ENCODE measurements around the gene B4GAT1. TPM values are rescaled to one million over a fixed set of nuclear protein-coding genes. Genes with fewer than 3 reads are reported as not detected.

B4GAT1 gene
- total and polyA plus RNA-seq, 2 donors (not counting 1 experiment from before 2014, with no cell fraction given): 1.4 to 5.2 TPM

DNA sequence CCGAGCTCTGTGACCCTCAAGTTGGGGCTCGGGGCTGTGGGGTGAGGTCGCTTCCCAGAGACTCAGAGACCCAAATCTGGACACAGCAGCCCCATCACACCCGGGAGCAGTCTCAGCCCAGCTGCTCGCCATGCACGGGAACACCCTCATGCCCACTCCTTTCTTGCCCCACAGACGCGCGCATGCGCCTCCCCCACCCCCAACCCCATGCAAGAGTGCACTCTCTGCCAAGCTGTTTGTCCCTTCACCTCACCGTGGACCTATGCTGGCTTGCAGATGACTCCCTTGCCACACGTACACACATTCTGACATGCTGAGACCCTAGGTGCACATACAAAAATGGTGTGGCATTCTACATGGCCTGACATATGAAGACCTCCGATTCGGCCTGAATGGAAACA, 30.1 kb downstream of the B4GAT1 start:
- no peaks in the 10 kb centered on the region for H3K36me3 ChIP-seq (replicated peaks in 1 of 2; ENCODE audit: control extremely low read depth in 1 of 2, control insufficient read depth in 1 of 2, extremely low read depth in 1 of 2, insufficient read depth in 2 of 2, low read length in 1 of 2)
- peak overlapping the region; percentile 50 for H2AFZ ChIP-seq (ENCODE audit: insufficient read depth, low read depth, low read length, poor library complexity, severe bottlenecking)
- H3K79me2 ChIP-seq (ENCODE audit: control insufficient read depth, insufficient read depth, low read length): no peaks in the 10 kb centered on the region
- TF ChIP-seq, protein P1, sequence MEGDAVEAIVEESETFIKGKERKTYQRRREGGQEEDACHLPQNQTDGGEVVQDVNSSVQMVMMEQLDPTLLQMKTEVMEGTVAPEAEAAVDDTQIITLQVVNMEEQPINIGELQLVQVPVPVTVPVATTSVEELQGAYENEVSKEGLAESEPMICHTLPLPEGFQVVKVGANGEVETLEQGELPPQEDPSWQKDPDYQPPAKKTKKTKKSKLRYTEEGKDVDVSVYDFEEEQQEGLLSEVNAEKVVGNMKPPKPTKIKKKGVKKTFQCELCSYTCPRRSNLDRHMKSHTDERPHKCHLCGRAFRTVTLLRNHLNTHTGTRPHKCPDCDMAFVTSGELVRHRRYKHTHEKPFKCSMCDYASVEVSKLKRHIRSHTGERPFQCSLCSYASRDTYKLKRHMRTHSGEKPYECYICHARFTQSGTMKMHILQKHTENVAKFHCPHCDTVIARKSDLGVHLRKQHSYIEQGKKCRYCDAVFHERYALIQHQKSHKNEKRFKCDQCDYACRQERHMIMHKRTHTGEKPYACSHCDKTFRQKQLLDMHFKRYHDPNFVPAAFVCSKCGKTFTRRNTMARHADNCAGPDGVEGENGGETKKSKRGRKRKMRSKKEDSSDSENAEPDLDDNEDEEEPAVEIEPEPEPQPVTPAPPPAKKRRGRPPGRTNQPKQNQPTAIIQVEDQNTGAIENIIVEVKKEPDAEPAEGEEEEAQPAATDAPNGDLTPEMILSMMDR (IDR thresholded peaks at IDR 0.05): no peak
- no peak for TF ChIP-seq EZH2 (IDR thresholded peaks at IDR 0.05; ENCODE audit: borderline replicate concordance, insufficient read depth, low read depth, low read length, poor library complexity, severe bottlenecking)
- H3K4me2 ChIP-seq (replicated peaks; ENCODE audit: low read depth, low read length, poor library complexity, severe bottlenecking): peak overlapping the region; percentile 77
- ChIA-PET POLR2A (interaction anchor here (0.6 to 1.4 kb wide), 6 partner anchors 28 to 209 kb away, joined by 3 to 7 read pairs (median 4); partner anchors contain the start of genes RAB1B and SLC29A2), CTCF (interaction anchor here (0.9 to 2.0 kb wide), 6 partner anchors 8 to 28 kb away, joined by 3 to 6 read pairs (median 5); partner anchors contain the start of gene YIF1A)
- peak overlapping the region in 4 of 5 experiments; percentile 6 to 51 (median 20) for H3K4me3 ChIP-seq (ENCODE audit: control extremely low read depth in 1 of 5, extremely low read depth in 1 of 5, insufficient read depth in 1 of 5, low read depth in 2 of 5, low read length in 4 of 5)
- H3K4me1 ChIP-seq (ENCODE audit: control insufficient read depth in 2 of 2, insufficient read depth in 2 of 2, low read length in 2 of 2): peaks cover 35 to 38% of the 10 kb centered on the region in 2 donors
- ATAC-seq (ENCODE audit: low read depth) (peak; percentile 13), DNase-seq (peak; percentile 83)
- peak overlapping the region; percentile 91 for H3K4me3 Mint-ChIP-seq
- H4K20me1 ChIP-seq (ENCODE audit: control insufficient read depth, insufficient read depth, low read length, poor library complexity, severe bottlenecking): no peaks in the 10 kb centered on the region
- peaks cover 45% of the 10 kb centered on the region for H3K4me1 Mint-ChIP-seq
- no peaks in the 10 kb centered on the region for H3K27me3 ChIP-seq (replicated peaks in 1 of 4; ENCODE audit: control extremely low read depth in 1 of 4, control insufficient read depth in 3 of 4, insufficient read depth in 4 of 4, low read length in 3 of 4)
- peak overlapping the region; percentile 76 to 95 for H3K27ac ChIP-seq (ENCODE audit: low read length in 2 of 2)
- no peaks in the 10 kb centered on the region for H3K9me3 ChIP-seq (ENCODE audit: control extremely low read depth in 1 of 3, control insufficient read depth in 2 of 3, insufficient read depth in 1 of 3, low read length in 2 of 3)
- intact Hi-C loops (cut with micrococcal nuclease): no loop called here
- no peaks in the 10 kb centered on the region for H3K9me3 Mint-ChIP-seq (ENCODE audit: insufficient read depth)
- H3K9ac ChIP-seq (ENCODE audit: low read length): peak overlapping the region; percentile 47
- H3K27ac Mint-ChIP-seq: peak overlapping the region; percentile 98
- WGBS (ENCODE audit: insufficient coverage): 5% methylated on average over 14 of the region's 14 CpGs
- no peaks in the 10 kb centered on the region for H3K27me3 Mint-ChIP-seq

DNA sequence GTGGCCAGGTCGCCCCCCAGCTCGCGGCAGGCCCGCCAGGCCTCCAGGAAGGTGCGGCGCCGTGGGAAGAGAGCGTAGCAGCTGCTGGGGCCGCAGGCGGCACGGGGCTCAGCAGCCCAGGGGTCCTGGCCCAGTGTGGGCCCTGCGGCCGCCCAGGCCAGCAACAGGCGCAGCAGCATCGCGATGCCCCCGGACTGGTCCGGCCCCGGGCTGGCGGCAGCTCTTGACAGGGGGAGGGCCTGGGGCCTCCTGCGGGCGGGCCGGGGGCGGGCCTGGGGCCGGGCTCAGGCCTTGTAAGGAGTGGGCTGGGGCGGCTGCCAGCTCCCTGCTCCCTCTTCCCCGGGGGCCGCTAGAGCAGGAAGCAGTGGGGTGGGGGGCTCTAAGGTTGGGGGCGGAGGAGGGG, 30.6 kb downstream of the B4GAT1 start, which contains the start of gene CD248:
Gene CD248 (minus strand): TSS at position 196 of the 403 bp plus-strand sequence. CDS start 17 bp downstream, at position 179.
- H3K27ac Mint-ChIP-seq: peak within 1 kb of the TSS; percentile 98
- H2AFZ ChIP-seq (ENCODE audit: insufficient read depth, low read depth, low read length, poor library complexity, severe bottlenecking): peak within 1 kb of the TSS; percentile 50
- H3K4me2 ChIP-seq (replicated peaks; ENCODE audit: low read depth, low read length, poor library complexity, severe bottlenecking): peak within 1 kb of the TSS; percentile 77
- H3K4me3 ChIP-seq (ENCODE audit: control extremely low read depth in 1 of 5, extremely low read depth in 1 of 5, insufficient read depth in 1 of 5, low read depth in 2 of 5, low read length in 4 of 5): peak within 1 kb of the TSS in 4 of 5 experiments; percentile 6 to 51 (median 20)
- H3K27me3 ChIP-seq (replicated peaks in 1 of 4; ENCODE audit: control extremely low read depth in 1 of 4, control insufficient read depth in 3 of 4, insufficient read depth in 4 of 4, low read length in 3 of 4): no peaks in the 10 kb centered on the region
- peak within 1 kb of the TSS; percentile 76 to 95 for H3K27ac ChIP-seq (ENCODE audit: low read length in 2 of 2)
- no peaks in the 10 kb centered on the region for H3K79me2 ChIP-seq (ENCODE audit: control insufficient read depth, insufficient read depth, low read length)
- H3K27me3 Mint-ChIP-seq: no peaks in the 10 kb centered on the region
- peaks cover 35 to 40% of the 10 kb centered on the region in 2 donors for H3K4me1 ChIP-seq (ENCODE audit: control insufficient read depth in 2 of 2, insufficient read depth in 2 of 2, low read length in 2 of 2)
- intact Hi-C loops (cut with micrococcal nuclease): no loop called here
- peak within 1 kb of the TSS; percentile 47 for H3K9ac ChIP-seq (ENCODE audit: low read length)
- no peaks in the 10 kb centered on the region for H3K9me3 Mint-ChIP-seq (ENCODE audit: insufficient read depth)
- no peak for DNase-seq
- no peaks in the 10 kb centered on the region for H4K20me1 ChIP-seq (ENCODE audit: control insufficient read depth, insufficient read depth, low read length, poor library complexity, severe bottlenecking)
- peak within 1 kb of the TSS; percentile 91 for H3K4me3 Mint-ChIP-seq
- ChIA-PET CTCF (interaction anchor here (0.9 to 2.0 kb wide), 4 partner anchors 7 to 28 kb away, joined by 3 to 6 read pairs (median 5); partner anchors contain the start of gene YIF1A), POLR2A (interaction anchor here (0.6 to 1.4 kb wide), 7 partner anchors 28 to 440 kb away, joined by 3 to 7 read pairs (median 5); partner anchors contain the start of gene SLC29A2)
- TF ChIP-seq, protein P1 (IDR thresholded peaks at IDR 0.05): no peak
- TF ChIP-seq EZH2 (IDR thresholded peaks at IDR 0.05; ENCODE audit: borderline replicate concordance, insufficient read depth, low read depth, low read length, poor library complexity, severe bottlenecking): no peak
- H3K9me3 ChIP-seq (ENCODE audit: control extremely low read depth in 1 of 3, control insufficient read depth in 2 of 3, insufficient read depth in 1 of 3, low read length in 2 of 3): no peaks in the 10 kb centered on the region
- H3K4me1 Mint-ChIP-seq: peaks cover 48% of the 10 kb centered on the region
- ATAC-seq (ENCODE audit: low read depth): no peak
- H3K36me3 ChIP-seq (replicated peaks in 1 of 2; ENCODE audit: control extremely low read depth in 1 of 2, control insufficient read depth in 1 of 2, extremely low read depth in 1 of 2, insufficient read depth in 2 of 2, low read length in 1 of 2): no peaks in the 10 kb centered on the region
- 17% methylated on average over 22 of the region's 29 CpGs for WGBS (ENCODE audit: insufficient coverage)
